ENCODE data around the gene ZNF384.

GRCh38 chr12:6697584-6698351 lies 8.6 kb upstream of the ZNF384 start:
- TF ChIP-seq, protein P1, sequence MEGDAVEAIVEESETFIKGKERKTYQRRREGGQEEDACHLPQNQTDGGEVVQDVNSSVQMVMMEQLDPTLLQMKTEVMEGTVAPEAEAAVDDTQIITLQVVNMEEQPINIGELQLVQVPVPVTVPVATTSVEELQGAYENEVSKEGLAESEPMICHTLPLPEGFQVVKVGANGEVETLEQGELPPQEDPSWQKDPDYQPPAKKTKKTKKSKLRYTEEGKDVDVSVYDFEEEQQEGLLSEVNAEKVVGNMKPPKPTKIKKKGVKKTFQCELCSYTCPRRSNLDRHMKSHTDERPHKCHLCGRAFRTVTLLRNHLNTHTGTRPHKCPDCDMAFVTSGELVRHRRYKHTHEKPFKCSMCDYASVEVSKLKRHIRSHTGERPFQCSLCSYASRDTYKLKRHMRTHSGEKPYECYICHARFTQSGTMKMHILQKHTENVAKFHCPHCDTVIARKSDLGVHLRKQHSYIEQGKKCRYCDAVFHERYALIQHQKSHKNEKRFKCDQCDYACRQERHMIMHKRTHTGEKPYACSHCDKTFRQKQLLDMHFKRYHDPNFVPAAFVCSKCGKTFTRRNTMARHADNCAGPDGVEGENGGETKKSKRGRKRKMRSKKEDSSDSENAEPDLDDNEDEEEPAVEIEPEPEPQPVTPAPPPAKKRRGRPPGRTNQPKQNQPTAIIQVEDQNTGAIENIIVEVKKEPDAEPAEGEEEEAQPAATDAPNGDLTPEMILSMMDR (optimal IDR thresholded peaks at IDR 0.05 in 1 of 3, IDR thresholded peaks at IDR 0.05 in 1 of 3, conservative IDR thresholded peaks at IDR 0.05 in 1 of 3; ENCODE audit: extremely low read depth in 1 of 3, insufficient read depth in 2 of 3, low read length in 3 of 3): peak; percentile 68 to 85 (median 69)
- no peak for TF ChIP-seq EZH2 (IDR thresholded peaks at IDR 0.05; ENCODE audit: low read length)
